Mesenteric fat pad (tissue), 1 donor: Measurements from ENCODE around the gene OSTN. TPM values are rescaled to one million over a fixed set of nuclear protein-coding genes. Genes with fewer than 3 reads are reported as not detected.
"Not testable (repeated sequence)": the region's sequence is repeated elsewhere in the genome, so short reads cannot be mapped to it uniquely, and the experiment has no call there.

Experiments
- DNase-seq: peaks from one replicate; pipeline ENCODE4 v3.0.0-alpha.2; 2020; ENCODE audit warnings: low spot score
- long read RNA-seq: library from polyadenylated mRNA; unstranded; transcript quantifications from one replicate; pipeline ENCODE4 v2.0.0, GENCODE V29; 2020
- total RNA-seq: library from RNA; stranded (reverse); fragmentation: NEBNext Ultra II Directional; extraction: Animal tissue kit (Norgen Biotek cat#: 25700); gene quantifications from one replicate; pipeline ENCODE4 v1.2.1, GENCODE V29; 2021
- donor health status: DM: yes; HTN: yes; CAD: no.

The OSTN gene
- not detected for total RNA-seq
- long read RNA-seq, result 0 reads

GRCh38 chr3:191198932-191199331 is at the start of gene OSTN:
Gene OSTN, plus strand, starts transcription at chr3:191199241. Its CDS starts 13,292 bp downstream, at chr3:191212533.
- no peak for DNase-seq

- DNase-seq, result no peak
These were observed 47.4 kb upstream of the OSTN start for GRCh38 chr3:191151653-191152052.

- DNase-seq, result no peak
These were observed 44.2 kb upstream of the OSTN start for GRCh38 chr3:191154827-191155226.

DNA sequence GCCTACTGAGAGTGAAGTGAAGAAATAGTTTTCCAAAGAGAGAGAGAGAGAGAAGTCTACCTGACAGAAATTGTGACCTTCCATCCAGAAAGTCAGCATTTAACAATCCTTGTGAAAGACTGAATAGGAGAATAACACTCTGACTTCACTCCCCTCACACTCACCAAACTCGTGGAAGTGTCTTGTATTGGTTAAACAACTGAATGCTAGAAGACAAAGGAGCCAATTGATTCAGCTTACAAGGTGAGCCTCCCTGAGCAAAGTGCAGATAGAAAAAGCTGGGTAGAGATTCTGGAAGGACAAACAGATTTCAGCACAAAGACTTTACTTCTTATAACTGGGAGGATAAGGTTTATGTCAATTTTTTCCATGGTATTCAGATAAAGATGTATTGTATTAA is 40.8 kb upstream of the OSTN start:
- no peak for DNase-seq

GRCh38 chr3:191158815-191159214 is 40.2 kb upstream of the OSTN start:
- DNase-seq, result no peak

DNA sequence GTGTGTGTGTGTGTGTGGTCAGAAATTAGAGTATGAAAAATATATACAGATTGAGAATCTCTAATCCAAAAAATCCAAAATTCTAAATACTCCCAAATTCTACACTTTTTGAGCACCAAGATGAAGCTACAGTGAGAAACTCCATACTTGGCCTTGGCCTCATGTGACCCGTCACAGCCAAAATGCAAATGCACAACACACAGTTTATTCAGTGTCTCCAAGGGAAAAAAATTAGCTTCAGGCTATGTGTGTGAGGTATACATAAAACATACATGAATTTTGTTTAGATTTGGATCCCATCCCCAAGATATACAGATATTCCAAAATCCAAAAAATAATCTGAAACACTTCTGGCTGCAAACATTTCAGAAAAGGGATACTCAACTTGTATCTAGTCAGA is 33.2 kb upstream of the OSTN start:
- DNase-seq, result no peak

GRCh38 chr3:191166368-191166767 is 32.7 kb upstream of the OSTN start:
- no peak for DNase-seq

DNA sequence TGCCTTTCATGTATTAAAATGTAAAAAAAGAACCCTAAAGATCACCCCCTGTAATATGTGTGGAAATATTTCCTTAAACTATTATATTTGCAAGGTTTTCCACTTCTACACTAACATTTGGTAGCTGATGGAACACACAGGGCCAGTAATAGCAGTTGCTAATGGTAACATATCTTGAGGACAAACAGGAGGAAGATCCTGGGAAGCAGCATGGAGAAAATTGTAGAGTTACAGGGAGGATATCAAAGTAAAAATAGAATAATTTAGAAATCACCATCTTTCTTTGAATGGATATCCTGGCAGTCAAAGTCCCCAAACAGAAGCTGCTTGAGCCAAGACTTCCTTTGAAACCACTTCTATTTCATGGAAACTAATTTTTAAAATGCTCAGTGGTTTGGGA is 29.5 kb upstream of the OSTN start:
- DNase-seq, result no peak

- no peak for DNase-seq
These were observed 28.9 kb upstream of the OSTN start for GRCh38 chr3:191170097-191170496.

DNA sequence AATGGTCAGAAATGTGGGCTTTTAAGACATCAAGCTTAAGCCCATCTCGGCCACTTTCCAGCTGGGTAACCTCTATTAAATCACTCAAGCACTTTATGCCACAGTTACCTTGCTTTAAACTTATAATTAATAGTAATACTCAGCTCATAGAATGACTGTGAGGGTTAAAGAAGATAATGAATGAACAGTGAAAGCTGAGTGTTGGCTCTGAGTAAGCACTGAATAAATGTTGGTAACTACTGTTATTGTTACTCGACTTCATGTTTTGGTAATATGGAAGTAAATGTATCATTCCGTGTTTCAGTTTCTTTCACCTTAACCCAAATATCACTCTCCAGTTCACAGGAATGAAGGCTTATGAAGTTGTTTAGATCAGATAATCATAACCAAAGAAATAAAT is 23.9 kb upstream of the OSTN start:
- DNase-seq, result no peak

DNA sequence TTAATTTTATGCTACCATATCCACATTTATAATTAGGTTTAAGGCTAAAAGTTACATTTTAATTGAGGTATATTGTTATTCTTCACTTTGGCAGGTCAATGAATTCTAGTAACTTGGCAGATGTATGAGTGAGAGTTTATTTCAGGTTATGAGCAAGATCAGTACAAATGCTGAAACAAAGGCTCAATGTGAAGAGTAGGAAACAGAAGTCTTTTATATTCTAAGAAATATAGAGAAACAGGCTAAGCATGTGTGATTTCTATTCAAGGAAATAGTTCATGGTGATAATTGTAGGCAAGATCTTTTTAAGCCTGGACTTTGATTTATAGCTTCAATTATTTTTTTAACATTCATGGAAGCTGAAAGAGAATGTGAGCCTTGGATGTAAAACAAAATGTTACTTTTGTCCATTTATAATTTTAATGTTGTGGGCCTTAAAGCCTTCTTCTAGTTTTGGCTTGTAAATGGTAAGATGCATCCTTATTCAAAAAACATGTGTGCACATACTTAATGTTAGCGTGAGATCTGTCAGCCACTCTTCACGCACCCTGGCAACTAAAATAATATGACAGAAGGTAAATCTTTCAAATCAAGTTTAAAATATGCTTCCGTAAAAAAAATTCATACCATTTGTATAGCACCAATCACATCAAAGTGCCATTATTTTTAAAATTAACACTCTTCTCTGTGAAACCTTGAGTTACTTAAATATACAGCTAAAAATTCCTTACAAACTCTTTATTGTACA is 22.8 kb upstream of the OSTN start:
- no peak for DNase-seq

GRCh38 chr3:191185382-191185781 is 13.7 kb upstream of the OSTN start:
- not testable (repeated sequence) for DNase-seq

DNA sequence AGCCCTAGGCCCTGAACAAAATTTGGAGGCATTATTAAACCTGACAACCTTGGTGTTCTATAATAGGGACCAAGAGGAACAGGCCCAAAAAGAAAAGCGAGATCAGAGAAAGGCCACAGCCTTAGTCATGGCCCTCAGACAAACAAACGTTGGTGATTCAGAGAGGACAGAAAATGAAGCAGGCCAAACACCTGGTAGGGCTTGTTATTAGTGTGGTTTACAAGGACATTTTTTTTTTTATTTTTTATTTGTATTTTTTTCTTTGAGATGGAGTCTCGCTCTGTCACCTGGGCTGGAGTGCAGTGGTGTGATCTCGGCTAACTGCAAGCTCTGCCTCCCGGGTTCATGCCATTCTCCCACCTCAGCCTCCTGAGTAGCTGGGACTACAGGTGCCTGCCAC is 10.8 kb upstream of the OSTN start:
- DNase-seq, result not testable (repeated sequence)

DNA sequence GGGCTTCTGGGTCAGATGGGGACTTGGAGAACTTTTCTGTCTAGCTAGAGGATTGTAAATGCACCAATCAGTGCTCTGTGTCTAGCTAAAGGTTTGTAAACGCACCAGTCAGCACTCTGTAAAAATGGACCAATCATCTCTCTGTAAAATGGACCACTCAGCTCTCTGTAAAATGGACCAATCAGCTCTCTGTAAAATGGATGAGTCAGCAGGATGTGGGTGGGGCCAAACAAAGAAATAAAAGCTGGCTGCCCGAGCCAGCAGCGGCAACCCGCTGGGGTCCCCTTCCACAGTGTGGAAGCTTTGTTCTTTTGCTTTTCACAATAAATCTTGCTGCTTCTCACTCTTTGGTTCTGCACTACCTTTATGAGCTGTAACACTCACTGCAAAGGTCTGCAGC is 6.8 kb upstream of the OSTN start:
- DNase-seq, result not testable (repeated sequence)

- no peak for DNase-seq
These were observed 6.1 kb upstream of the OSTN start for GRCh38 chr3:191192941-191193340.

- no peak for DNase-seq
These were observed 1.2 kb upstream of the OSTN start for GRCh38 chr3:191197761-191198306.

GRCh38 chr3:191198480-191198879 is 561 bp upstream of the OSTN start:
- no peak for DNase-seq

- DNase-seq, result no peak
These were observed 11.0 kb downstream of the OSTN start for GRCh38 chr3:191210032-191210431.

DNA sequence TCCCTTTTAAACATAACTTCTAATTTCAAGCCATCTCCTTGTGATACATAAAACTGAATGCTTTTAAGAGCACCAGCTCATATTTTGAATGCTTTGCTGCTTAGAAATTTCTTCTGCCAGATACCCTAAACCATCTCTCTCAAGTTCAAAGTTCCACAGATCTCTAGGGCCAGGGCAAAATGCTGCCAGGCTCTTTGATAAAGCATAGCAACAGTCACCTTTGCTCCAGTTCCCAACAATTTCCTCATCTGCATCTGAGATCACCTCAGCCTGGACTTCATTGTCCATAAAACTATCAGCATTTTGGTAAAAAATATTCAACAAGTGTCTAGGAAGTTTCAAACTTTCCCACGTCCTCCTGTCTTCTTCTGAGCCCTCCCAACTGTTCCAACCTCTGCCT is 17.5 kb downstream of the OSTN start:
- DNase-seq, result no peak

DNA sequence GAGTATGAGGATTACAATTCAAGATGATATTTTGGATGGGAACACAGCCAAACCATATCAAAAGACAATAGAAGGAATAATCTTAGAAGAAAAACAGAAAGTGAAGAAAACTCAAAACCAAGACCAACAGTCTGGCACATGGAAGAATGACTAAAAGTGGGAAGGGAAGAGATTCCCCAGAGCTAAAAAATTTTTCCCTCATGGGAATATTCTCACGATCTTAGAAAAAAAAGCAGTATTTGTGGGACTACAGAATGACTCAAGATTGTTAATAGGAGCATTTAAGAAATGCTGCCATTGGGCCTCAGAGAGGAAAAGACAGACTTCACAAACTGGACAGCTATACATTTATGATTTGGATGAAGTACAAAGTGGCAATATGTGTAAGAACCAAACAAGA is 18.3 kb downstream of the OSTN start:
- DNase-seq, result no peak

DNA sequence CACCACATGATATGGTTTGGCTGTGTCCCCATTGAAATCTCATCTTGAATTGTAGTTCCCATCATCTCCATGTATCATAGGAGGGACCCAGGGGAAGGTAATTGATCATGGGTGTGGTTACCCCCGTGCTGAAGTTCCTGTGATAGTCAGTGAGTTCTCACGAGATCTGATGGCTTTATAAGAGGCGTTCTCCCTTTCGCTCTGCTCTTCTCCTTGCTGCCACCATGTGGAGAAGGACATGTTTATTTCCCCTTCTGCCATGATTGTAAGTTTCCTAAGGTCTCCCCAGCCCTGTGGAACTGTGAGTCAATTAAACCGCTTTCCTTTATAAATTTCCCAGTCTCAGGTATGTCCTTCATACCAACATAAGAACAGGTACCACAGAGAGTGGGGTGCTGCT is 21.9 kb downstream of the OSTN start:
- DNase-seq, result no peak

DNA sequence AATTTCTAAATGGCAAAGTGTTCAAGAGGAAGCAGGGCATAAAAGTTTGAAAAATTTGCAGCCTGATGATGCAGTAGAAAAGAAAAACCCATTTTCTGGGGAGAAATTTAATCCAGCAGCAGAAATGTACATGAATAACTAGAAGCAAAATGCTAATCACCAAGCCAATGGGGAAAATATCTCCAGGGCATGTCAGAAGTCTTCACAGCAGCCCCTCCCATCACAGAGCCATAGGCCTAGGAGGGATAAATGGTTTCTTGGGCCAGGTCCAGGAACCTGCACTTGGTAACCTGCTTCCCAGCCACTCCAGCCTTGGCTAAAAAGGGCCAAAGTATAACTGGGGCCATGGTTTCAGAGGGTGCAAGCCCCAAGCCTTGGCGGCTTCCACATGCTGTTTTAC is 22.6 kb downstream of the OSTN start:
- no peak for DNase-seq

DNA sequence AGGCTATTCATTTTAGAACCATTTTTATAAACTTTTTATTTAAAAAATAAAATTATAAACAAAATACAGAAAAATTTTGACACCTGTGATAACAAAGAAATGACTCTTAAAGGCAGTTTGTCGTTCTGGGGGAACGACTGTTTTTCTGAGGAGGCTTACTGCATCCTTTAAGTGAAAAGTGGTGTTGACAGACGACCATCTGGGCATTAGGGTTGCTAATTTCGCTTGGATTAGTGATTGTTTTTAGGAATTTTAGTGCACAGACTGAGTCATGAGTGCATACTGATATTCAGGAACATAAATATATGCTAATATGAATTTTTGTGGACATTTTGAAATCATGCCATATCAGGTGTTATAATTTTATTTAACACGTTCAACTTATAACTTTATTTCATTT is 28.5 kb downstream of the OSTN start:
- DNase-seq, result no peak
